ENCODE measurements around the gene CTXN2.
A peak's percentile ranks its signal among the peaks of the same experiment; 100 is the strongest.

CTXN2 gene

DNA sequence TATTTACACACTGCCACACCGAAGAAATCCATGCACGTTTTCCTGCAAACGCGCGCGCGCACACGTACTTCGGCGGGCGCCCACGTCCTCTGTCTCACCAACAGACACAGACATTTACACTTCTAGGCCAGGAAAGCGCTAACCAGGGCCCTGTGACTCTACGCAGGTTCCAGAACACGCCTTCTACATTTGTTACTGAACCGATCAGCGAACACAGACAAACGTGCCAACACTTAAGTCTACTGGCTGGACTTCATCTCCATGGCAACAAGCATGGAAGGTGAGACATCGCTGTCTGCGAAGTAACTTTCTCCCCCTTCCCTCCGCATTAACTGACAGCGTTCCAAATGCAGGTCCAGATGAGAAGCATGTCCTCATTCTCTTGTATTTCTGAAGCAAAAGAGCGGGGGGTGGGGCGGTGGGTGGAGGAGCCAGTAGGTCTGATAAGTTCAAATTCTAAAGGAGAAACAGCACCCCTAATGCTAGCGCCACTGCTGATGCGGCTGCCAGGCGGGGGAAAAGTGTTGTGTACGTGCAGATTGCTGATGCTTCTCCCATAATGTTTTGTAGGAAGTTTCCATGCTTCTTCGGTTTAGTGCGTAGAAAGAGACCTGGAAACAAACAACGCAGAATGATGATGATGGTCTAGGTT is at the start of gene CTXN2:
TSS of gene CTXN2 (plus strand) at position 92 of the 652 bp plus-strand sequence. CDS start 9,636 bp downstream, outside the sequence.
- no peak for DNase-seq

DNA sequence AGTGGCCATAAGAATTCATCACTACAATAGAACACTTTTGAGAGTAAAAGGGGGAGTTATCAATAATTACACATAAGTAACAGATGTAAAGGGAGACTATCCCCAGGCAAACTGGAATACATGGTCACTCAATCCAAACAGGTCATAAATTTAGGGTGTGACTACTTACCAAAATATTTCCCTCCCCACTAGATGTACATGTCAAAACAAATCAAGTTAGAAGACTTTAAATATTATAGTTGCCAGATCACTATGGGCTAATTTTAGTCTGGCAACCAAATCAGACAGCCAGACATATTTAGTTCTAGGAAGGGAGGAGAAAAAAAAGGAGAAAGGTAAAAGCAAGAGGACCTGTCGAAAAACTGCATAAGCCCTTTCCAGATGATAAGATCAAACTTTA is 47.6 kb upstream of the CTXN2 start:
- DNase-seq = no peak

DNA sequence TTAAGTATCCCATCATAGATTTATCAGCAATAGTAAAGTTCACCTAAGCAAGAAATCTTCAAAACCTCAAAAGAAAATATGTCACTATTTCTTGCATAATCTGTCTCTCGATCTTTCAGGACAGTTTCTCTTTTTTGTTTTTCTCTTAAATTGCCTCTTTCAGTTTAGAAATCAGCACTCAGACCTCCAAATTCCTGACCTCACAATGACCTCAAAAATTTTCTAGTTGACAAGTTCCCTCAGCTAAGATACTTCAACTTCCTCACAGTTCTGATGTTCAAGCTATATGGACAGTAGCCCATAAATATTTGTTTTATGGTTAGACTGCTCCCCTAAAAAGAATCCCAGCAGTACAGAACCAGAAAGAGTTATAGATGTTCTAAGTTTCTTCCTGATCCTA is 46.6 kb upstream of the CTXN2 start:
- no peak for DNase-seq

DNA sequence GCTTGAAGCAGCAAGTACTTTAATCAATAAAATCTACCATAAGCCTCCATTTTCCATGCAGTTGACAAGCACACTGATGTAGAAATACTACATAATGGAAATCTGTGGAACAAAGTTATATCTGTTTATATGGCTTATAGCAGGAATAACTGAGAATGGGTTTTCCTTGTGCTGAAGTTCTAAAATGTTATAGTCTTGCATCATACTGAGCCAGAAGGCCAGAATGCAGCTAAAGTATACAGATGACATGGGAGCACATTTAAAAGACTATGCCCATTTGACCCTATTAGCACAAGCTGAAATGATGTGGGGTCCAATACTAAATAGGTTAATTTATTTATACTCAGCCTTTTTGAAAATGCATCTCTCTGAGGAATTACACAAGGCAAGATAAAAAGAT is 45.5 kb upstream of the CTXN2 start:
- no peak for DNase-seq

DNA sequence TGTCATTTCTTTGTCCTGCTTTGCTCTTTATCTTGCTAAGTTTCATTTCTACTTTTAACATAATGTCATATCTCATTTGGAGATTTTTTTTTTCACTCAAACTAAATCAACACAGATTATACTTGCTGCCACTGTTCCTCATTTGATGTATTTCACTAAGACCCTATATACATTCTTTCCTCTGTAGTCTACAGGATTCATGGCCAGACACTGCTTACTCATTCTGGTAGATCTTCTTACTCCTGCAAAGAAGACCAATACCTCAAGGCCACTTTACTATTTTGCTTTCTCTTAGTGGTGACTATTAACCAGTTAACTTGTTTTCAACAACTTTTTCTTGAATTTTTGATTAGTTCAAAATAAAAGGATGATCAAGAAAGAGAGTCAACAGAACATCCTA is 44.1 kb upstream of the CTXN2 start:
- DNase-seq = no peak

DNA sequence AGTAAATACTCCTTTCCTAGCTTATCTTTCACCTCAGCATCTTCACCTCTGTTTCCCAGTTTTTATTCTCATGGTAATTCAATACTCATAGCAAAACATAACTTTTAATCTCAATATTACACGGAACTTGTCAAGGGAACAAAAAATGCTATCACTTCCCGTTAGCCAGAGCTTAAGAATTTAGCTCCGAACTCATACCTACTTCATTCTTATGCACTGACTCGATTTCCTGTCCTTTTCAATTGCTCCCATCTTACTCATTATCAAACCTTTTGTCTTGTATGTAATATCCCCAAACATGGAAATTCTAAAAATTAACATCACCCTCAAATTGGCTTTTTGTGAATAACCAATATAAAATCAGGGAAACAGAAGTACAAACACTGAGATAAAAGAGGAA is 41.6 kb upstream of the CTXN2 start:
- no peak for DNase-seq

DNA sequence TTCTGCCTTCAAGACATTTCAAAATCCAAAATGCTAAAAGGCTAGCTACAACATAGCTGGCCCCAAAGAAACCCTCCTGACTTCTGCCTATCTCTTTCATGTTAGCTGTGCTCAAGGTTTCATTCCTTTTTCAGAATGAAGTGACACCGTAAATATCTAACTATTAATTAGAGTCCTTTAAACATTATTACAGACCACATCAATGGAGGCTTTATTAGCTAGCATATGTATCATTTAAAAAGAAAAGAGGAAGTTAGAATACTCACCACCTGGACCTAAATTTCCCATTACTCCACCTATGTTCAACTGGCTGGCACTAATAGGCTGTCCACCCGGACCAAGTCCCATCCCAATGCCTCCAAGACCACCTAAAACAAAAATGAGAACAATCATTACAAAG is 37.9 kb upstream of the CTXN2 start:
- DNase-seq = no peak

DNA sequence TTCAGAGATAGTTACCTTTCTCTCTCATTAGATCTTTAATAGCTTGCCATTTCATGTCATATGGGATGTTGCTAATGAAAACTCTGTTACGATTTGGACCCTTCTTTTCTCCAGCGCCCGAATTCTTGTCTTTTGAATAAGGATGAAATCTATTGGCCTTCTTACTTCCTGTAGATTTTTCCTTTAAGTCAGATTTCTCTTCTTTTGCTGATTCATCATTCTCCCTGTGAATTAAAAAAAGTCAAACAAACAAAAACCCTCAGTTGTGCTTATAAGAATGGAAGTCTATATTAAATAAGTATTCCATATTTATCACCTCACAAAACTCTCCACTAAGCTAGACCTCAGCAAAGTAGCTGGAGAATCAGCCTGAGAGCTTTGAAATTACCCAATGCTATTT is 22.8 kb upstream of the CTXN2 start:
- no peak for DNase-seq

DNA sequence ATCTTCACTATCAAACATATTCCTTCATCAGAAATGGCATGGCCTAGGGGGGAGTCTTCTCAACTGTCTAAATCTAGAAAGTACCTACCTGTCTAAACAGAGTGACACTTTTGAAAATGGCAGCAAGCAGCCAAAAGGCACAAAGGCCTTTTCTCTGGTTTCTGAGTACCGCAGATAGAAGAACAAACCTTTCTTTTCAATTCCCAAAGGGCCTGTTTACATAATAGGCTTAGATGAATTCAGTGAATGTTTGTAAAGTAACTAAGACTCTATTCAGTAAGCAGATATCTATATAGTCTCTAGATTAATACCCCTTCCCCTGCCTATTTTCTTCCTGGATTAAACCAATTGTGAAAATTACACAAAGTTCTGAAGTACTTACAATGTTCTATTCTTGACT is 20.5 kb upstream of the CTXN2 start:
- no peak for DNase-seq

DNA sequence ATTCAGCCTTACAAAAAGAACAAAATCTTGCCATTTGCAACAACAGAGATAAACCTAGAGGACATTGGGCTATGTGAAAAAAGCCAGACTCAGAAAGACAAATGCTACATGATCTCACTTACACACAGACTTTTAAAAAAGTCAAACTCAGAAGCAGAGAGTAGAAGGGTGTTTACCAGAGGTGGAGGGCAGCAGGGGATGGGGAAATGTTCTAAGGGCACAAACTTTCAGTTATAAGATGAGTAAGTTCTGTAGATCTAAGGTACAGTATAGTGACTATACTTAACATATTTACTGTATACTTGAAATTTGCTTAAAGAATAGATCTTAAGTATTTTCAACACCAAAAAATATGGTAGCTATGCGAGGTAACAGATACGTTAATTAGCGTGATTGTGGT is 16.3 kb upstream of the CTXN2 start:
- DNase-seq = no peak

DNA sequence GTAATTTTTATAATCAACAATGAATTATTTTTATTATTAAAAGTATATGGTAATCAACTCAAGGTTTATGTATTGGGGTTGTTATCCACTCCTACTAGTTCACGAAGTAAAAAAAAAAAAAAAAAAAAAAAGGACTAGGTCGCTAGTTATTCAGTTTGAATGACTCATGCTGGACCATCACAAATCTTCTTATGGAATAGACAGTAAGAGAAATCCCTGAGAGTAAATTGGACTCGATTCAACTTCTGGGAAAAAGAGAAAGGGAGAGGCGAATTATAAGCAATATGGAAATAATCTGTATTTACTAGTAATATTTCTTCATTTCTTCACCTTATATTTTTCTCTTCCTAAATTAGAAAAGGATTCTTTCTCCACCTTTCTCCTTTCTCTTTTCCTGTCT is 15.4 kb upstream of the CTXN2 start:
- no peak for DNase-seq

DNA sequence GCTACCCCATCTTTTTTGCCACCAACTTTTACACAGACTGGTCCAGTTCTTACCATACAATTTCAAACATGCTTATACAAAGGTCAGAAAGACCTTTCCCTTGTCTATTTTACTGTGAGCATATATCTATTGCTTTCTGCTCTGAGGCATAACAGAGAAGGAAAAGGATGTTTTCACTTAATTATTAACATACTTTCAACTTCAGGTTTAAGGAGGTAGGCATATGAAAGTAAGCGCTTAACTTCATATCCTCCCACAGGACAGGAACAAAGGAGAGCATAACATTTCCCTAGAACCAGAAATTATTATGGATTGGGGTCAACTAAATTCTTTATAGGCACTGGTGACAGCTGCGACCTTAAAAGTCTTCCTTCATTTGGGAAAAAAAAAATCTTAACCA is 14.5 kb upstream of the CTXN2 start:
- no peak for DNase-seq

DNA sequence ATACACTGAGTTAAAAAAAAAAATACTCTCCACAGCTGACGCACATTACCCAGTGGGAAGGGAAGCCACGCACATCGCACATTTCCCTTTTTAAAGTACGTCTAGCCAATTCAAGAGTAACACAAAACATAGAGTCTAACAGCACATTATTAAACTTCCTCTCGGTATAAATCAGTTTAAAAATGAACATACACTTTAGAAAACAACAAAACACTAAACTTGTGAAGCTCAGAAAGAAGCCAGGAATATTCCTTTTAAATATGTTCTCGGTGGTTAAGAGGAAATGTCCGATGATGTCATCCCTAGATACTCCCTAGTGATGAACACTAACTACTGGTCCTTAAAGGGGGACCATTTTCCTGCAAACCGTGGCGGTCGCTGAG is 14.1 kb upstream of the CTXN2 start:
- DNase-seq = no peak

DNA sequence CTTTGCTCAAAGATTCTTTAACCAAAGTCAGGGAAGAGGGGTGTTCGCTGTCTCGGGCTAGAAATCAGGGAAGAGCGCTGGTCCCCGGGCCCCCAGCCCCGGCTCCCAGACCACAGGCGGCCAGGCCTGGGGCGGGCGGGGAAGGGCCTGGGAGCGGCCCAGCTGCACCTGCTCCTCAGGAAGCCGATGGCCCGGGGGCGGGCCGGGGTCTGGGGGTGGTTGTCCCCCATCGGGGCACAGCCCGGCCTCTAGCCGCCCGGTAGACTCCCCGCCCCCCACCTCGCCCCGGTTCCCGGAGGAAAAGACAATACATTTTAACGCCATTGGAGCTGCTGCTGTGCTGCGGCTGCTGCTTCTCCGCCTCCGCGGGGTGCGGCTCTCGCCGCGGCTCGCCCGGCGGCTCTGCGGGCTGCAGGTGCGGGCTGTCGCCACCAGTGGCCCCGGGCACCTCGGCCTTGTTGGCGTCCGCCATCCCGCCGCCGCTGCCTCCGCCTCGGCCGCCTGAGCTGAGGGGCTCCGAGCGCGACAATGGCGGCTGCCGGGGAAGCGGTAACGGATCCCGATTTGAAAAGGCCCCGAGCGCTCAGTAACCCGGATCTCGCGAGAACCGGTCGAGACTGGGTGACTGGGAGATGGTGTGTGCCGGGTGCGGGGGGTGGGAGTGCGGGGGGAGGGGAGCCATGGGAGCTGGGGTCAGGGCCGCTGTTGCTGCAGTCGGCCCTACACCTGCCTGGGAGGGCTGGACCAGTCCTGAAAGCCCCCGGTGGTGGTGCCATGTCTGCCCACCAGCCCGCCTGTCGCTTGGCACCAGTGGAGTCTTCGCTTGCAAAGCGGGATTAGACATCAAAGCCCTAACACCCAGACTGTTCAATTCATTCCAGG is 13.5 kb upstream of the CTXN2 start, which contains the start of gene MYEF2:
TSS of gene MYEF2 (minus strand) at position 530 of the 882 bp plus-strand sequence. CDS start at position 472, 58 bp downstream.
- DNase-seq = peak; percentile 61

DNA sequence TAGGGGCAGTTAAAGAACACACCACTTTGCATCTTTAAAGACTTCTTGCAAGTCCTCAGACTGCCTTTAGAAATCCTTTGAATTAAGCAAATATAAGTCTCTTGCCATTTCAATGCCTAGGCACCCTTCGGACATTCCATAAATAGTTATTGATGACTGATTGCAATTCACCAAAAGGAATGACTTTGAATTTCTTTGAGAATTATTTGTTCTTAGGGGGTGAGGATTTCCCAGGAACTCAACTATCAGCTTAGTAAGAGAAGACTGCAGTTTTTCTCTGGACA is 12.9 kb upstream of the CTXN2 start:
- no peak for DNase-seq

DNA sequence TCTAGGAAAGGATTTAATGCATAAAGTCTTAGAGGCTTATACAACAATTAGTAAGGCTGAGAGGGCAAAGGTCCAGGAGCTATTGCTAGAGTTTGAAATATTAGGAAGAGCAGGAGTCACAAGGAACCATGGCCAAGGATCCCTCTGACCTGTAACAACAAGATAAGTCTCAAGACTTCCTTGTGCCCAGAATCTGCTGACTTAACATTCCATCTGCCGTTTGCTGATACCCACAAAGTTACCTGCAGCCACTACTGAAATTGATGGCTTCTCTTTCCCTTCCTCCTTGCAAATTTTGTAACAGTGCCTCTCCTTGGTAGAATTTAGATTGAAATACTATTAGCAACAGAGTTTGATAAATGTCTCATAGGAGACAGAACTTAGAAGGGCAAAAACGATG is 8.7 kb upstream of the CTXN2 start:
- DNase-seq = no peak

DNA sequence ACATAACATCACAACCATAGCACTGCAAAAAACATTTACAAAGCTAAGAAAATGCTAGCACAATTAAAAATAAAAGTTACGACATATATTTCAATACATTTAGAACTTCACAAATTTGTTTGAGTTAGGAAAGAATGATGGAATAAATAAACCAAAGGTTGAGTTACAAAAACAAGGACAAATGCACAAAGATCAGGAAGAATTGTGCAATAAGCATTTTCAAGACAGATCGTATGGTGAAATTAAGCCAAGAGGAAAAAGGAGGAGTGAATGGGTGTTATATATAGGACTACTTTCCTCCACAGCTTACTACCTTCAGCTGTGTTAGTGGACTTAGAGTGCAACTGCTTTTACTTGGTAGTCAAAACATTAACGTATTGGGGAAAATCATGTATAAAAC is 5.9 kb upstream of the CTXN2 start:
- no peak for DNase-seq

DNA sequence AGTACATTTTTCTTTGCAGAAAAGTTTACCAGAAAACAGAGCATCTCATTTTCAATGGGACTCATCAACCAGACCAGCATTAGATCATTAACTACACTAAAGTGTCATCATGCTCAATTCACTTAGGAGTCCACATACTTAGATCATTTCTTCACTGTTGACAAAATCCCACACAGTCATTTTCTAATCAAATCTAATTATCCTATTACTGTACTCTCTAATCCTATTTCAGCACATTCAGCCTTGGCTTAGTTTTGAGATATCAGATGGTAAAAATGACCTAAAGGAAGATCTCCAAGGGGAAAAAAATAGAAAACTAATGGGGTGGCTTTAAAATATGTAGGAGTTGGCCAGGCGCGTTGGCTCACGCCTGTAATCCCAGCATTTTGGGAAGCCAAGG is 5.2 kb upstream of the CTXN2 start:
- DNase-seq = no peak

DNA sequence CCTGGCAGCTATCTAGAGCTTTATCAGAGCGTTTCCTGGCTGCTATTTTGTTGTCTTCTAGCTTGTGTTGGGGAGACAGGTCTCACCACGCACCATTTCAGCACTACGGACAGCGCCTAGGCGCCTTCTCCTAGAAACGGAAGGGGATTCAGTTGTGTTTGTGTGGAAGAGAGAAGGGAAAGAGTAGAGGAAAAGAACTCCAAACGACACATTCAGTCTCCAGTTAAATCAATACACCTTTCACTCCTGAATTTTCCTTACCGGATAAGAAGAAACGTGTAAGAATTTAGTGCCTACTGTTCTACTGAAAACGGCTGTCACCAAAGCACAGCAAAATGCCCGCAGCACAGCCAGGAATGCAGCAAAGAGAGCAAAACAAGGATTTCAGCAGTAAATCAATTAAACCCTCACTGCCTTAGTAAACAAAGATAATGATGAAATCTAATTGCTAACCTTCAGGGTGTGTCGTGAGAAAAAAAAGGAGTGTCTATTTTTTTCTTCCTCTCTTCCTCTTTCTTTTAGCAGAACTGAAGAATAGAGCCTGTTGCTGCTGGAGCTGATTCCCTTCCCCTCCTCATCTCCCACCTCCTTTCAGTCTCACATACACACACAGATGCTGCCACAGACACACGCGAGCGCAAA is 412 bp upstream of the CTXN2 start:
- no peak for DNase-seq

DNA sequence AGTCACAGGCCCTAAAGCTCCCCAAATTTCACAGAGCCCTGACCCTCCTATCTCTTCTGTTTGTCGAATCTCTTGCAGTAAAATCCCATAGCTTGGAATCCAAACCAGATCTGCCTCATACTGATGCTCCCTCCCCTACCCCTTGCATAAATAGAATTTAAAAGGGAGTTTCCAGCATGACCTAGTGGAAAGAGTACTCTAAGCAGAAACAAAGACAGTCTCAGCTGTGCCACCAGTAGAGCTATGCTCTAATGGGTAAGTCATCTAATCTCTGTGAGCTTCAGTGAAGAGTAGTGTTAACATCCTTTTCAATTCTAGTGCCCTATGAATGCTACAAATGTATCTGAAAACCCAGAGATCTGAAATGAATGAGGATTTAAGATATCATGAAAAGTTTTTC is 10.6 kb downstream of the CTXN2 start:
- DNase-seq = no peak

DNA sequence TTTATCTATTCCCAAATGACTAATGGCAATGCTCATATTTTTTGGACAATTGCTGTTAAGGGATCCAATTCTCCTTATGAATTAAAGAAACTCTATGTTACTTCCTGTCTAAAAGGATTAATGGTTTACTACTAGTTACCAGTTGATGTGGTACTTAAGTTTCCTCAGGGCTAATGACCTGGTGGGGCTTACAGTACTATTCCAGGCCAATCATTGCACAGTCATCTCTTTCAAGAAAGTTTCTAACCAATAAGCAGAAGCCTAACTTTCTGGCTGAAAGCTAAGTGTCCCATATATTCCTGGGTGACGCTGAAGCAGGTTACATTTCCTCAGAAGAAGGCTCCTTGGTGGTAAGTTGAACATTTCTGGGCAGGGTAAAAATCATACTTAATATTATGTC is 14.5 kb downstream of the CTXN2 start, which contains the start of gene SLC12A1:
TSS of gene SLC12A1 (plus strand) at position 322 of the 400 bp plus-strand sequence. CDS start 1,418 bp downstream, outside the sequence.
- no peak for DNase-seq

DNA sequence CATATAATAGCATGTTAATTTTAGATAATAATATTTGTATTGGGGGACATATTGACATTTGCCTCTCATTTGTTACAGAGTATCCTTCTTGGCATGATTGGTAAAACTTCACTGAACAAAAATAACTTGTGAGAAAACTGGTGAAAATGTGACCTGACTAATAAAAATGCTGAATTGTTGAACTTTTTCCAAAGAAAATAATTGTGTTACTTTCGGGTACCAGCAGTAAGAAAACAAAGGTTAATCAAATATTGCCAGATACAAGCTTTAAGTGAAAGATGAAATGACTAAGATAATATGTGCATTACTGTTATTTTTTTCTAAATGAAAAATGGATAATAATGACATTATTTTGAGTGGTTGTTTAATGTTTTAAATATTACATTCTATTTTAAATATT is 29.8 kb downstream of the CTXN2 start:
- DNase-seq = no peak

DNA sequence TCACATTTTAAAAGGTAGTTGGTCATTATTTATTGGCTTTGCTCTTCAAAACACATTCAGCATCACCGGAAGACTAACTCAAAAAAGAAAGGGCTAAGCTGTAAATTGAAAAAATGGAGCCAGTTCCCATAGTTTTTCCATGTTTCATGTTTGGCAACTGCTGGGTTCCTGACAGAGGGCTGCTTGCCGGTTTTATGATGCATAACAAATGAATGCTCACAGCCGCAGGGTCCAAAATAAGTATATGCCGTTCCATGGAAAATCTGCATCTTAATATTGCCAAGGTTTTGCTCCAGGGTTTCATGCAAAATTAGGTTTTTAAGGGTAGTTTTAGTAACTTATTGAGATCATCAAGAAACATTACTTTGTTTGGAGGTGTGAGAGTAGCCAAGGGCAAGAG is 30.4 kb downstream of the CTXN2 start:
- no peak for DNase-seq

DNA sequence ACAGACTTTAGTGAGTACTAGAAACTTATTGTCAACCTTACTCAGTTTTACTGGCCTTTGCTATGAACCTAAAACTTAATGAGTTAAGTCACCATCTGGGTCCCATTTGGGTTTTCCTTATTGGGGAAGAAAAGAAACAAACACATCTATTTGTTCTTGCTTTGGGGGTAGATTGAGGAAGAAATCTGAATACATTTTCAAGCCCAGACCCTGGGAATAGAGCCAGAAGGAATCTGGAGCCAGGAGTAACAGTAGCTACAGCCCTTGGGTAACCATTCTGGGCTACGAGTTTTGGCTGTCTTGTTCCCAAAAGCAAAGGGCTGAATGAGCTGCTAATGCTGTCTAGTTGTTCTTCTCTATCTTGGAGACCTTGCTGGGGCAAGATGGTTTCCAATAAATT is 31.2 kb downstream of the CTXN2 start:
- no peak for DNase-seq

Measured in NCI-H510A (cell line).